ENCODE measurements around the gene PBXIP1. TPM values are rescaled to one million over a fixed set of nuclear protein-coding genes. Genes with fewer than 3 reads are reported as not detected.

The PBXIP1 gene
- total and polyA plus RNA-seq, 10 of the 15 experiments (the other 5 are each of a cell fraction or from before 2014, with no cell fraction given): 0.63 to 25.6 (median 15.4) TPM

GRCh38 chr1:154961207-154962155 is 5.6 kb upstream of the PBXIP1 start, which contains the start of gene PYGO2 (continued):
- TF ChIP-seq POLR2AphosphoS2 (IDR thresholded peaks at IDR 0.05; ENCODE audit: low read depth, low read length) (peak; percentile 94; the same call in 1 of the 2 replicates), SP1 (IDR thresholded peaks at IDR 0.05; ENCODE audit: low read depth, low read length) (no peak), POU2F2 (IDR thresholded peaks at IDR 0.05; ENCODE audit: borderline replicate concordance, low read depth, low read length) (0 out of 3 replicates have a peak, but pooled peaks have one; percentile 24), STAT1 (conservative IDR thresholded peaks at IDR 0.05) (0 out of 2 replicates have a peak, but pooled peaks have one; percentile 42), SMARCA5 (IDR thresholded peaks at IDR 0.05) (peak; percentile 98), POLR2A (IDR thresholded peaks at IDR 0.05; ENCODE audit: low read depth, low read length) (peak; percentile 95), RAD51 (IDR thresholded peaks at IDR 0.05) (no peak), CHD4 (IDR thresholded peaks at IDR 0.05) (no peak), HCFC1 (IDR thresholded peaks at IDR 0.05; ENCODE audit: low read length) (peak; percentile 50)
- TF ChIP-seq, protein P1, sequence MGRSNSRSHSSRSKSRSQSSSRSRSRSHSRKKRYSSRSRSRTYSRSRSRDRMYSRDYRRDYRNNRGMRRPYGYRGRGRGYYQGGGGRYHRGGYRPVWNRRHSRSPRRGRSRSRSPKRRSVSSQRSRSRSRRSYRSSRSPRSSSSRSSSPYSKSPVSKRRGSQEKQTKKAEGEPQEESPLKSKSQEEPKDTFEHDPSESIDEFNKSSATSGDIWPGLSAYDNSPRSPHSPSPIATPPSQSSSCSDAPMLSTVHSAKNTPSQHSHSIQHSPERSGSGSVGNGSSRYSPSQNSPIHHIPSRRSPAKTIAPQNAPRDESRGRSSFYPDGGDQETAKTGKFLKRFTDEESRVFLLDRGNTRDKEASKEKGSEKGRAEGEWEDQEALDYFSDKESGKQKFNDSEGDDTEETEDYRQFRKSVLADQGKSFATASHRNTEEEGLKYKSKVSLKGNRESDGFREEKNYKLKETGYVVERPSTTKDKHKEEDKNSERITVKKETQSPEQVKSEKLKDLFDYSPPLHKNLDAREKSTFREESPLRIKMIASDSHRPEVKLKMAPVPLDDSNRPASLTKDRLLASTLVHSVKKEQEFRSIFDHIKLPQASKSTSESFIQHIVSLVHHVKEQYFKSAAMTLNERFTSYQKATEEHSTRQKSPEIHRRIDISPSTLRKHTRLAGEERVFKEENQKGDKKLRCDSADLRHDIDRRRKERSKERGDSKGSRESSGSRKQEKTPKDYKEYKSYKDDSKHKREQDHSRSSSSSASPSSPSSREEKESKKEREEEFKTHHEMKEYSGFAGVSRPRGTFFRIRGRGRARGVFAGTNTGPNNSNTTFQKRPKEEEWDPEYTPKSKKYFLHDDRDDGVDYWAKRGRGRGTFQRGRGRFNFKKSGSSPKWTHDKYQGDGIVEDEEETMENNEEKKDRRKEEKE (IDR thresholded peaks at IDR 0.05): peak; percentile 93
